HepG2 (cell line): Measurements from ENCODE around the gene NTM. TPM values are rescaled to one million over a fixed set of nuclear protein-coding genes. Genes with fewer than 3 reads are reported as not detected.

ENCODE experiments used
- ATAC-seq: fragments of 200-7000 bp; cut with Tn5 transposase; 3 replicates; pipeline ENCODE4 v1.9.1; 2020; ENCODE audit warnings: mild to moderate bottlenecking, moderate library complexity
- BruUV-seq: library from RNA; stranded (reverse); fragments of 400-500 nt; replicated peaks from 2 replicates; lab custom pipeline; 2021; lab: Mats Ljungman, UMichigan
- CTCF ChIA-PET: fragments of 300-600 bp; formaldehyde crosslinking; extraction: SDS; loops from one replicate; lab custom pipeline; 2021; ENCODE audit warnings: low total read pairs, inconsistent platforms, low intra/inter-chr PET ratio; lab: Yijun Ruan, JAX
- POLR2A ChIA-PET: fragments of 350-600 bp; sonication (Branson Sonifier 250); formaldehyde crosslinking; loops from one replicate; lab custom pipeline; 2020; ENCODE audit warnings: antibody characterized with exemption, inconsistent platforms; lab: Yijun Ruan, JAX
- DNase-seq: peaks from one replicate; pipeline ENCODE4 v3.0.0-alpha.2; 2015; ENCODE audit warnings: low spot score
- FAIRE-seq: peaks from 3 replicates; lab custom pipeline; 2011; peaks lifted over from hg19 to GRCh38; lab: Jason Lieb, UNC
- H2AFZ ChIP-seq: one replicate; pipeline ENCODE4 v1.6.1; 2011; ENCODE audit warnings: low read length, inconsistent platforms
- H3K27ac ChIP-seq: fragments of 300-600 bp; 3 replicates; pipeline ENCODE4 v1.8.0; 2011; ENCODE audit warnings: mixed run types, mild to moderate bottlenecking, mixed read lengths, low read length, inconsistent platforms; ENCODE audit not compliant: insufficient read depth; ENCODE audit errors: extremely low read length
- H3K27me3 ChIP-seq, 2 experiments: fragments of 200-600 bp in 1 of 2; 2 replicates in 1 of 2; 3 replicates in 1 of 2; pipeline versions ENCODE4 v1.6.0 to v1.8.0; 2011; ENCODE audit warnings: low read length in 2 of 2, mild to moderate bottlenecking in 2 of 2, moderate library complexity in 2 of 2, inconsistent platforms in 1 of 2; ENCODE audit not compliant: insufficient read depth in 2 of 2, control insufficient read depth in 1 of 2
- H3K36me3 ChIP-seq, 2 experiments: fragments of 200-600 bp in 1 of 2; replicated peaks in 1 of 2; 2 replicates in 1 of 2; 3 replicates in 1 of 2; pipeline versions ENCODE4 v1.5.1 to v1.8.0; 2011; ENCODE audit warnings: low read length in 2 of 2, inconsistent platforms in 1 of 2; ENCODE audit not compliant: insufficient read depth in 2 of 2, control insufficient read depth in 1 of 2
- H3K4me1 ChIP-seq: 2 replicates; pipeline ENCODE4 v1.5.1; 2012; ENCODE audit warnings: low read length, inconsistent platforms; ENCODE audit not compliant: insufficient read depth
- H3K4me2 ChIP-seq: 2 replicates; pipeline ENCODE4 v1.6.0; 2011; ENCODE audit warnings: low read depth, low read length, inconsistent platforms
- H3K4me3 ChIP-seq, 3 experiments: fragments of 200-600 bp in 1 of 3; sonication (generic), shearing (Covaris generic) in 1 of 3; replicated peaks in 1 of 3; 2 replicates each; pipeline ENCODE4 v1.5.1; 2011 to 2016; ENCODE audit warnings: low read length in 3 of 3, inconsistent platforms in 2 of 3, low read depth in 2 of 3, mild to moderate bottlenecking in 2 of 3, control low read depth in 1 of 3, mixed read lengths in 1 of 3; ENCODE audit not compliant: insufficient read depth in 1 of 3
- H3K79me2 ChIP-seq: one replicate; pipeline ENCODE4 v1.6.1; 2011; ENCODE audit warnings: low read length, inconsistent platforms; ENCODE audit not compliant: insufficient read depth
- H3K9ac ChIP-seq: 2 replicates; pipeline ENCODE4 v1.6.0; 2011; ENCODE audit warnings: mild to moderate bottlenecking, low read depth, low read length, inconsistent platforms; ENCODE audit not compliant: insufficient read depth
- H3K9me3 ChIP-seq: 2 replicates; pipeline ENCODE4 v1.5.1; 2012; ENCODE audit warnings: mild to moderate bottlenecking, low read length
- H4K20me1 ChIP-seq: 2 replicates; pipeline ENCODE4 v1.6.0; 2011; ENCODE audit warnings: inconsistent platforms, mild to moderate bottlenecking, low read length, moderate library complexity; ENCODE audit not compliant: insufficient read depth
- AHDC1 ChIP-seq: sonication (generic); formaldehyde crosslinking; IDR thresholded peaks from 2 replicates; pipeline ENCODE4 v1.5.1; 2020; ENCODE audit warnings: mild to moderate bottlenecking, missing genetic modification reagents, borderline replicate concordance
- CCAR2 ChIP-seq: fragments of 200-400 bp; formaldehyde crosslinking; optimal IDR thresholded peaks from 2 replicates; pipeline ENCODE3; 2018; ENCODE audit warnings: low read depth, mild to moderate bottlenecking, low read length, moderate library complexity
- HMG20A ChIP-seq: IDR thresholded peaks from 2 replicates; pipeline ENCODE4 v1.6.1; 2016; ENCODE audit warnings: borderline replicate concordance
- IRF1 ChIP-seq: sonication (generic); formaldehyde crosslinking; IDR thresholded peaks from 2 replicates; pipeline ENCODE4 v1.4.0; 2020; ENCODE audit warnings: low read depth, mild to moderate bottlenecking, missing genetic modification reagents
- KDM5B ChIP-seq: sonication (generic); formaldehyde crosslinking; IDR thresholded peaks from 2 replicates; pipeline ENCODE4 v1.4.0; 2020; ENCODE audit warnings: missing genetic modification reagents, mild to moderate bottlenecking, borderline replicate concordance
- KLF15 ChIP-seq: sonication (generic); formaldehyde crosslinking; IDR thresholded peaks from 2 replicates; pipeline ENCODE4 v1.8.1; 2023; ENCODE audit warnings: borderline replicate concordance, mild to moderate bottlenecking, inconsistent platforms, missing genetic modification reagents, mixed read lengths
- MTA1 ChIP-seq: sonication (generic); formaldehyde crosslinking; IDR thresholded peaks from 2 replicates; pipeline ENCODE4 v1.4.0; 2020; ENCODE audit warnings: missing genetic modification reagents, mild to moderate bottlenecking, borderline replicate concordance
- RXRB ChIP-seq: IDR thresholded peaks from 2 replicates; pipeline ENCODE4 v1.6.1; 2016; ENCODE audit warnings: borderline replicate concordance, missing genetic modification reagents, missing compliant biosample characterization
- SETDB1 ChIP-seq: sonication (generic); formaldehyde crosslinking; IDR thresholded peaks from 2 replicates; pipeline ENCODE4 v1.5.1; 2020; ENCODE audit warnings: missing genetic modification reagents, mild to moderate bottlenecking, borderline replicate concordance
- TSC22D2 ChIP-seq: sonication (generic); formaldehyde crosslinking; IDR thresholded peaks from 2 replicates; pipeline ENCODE4 v1.5.1; 2020; ENCODE audit warnings: missing genetic modification reagents, mild to moderate bottlenecking, borderline replicate concordance
- ZBTB43 ChIP-seq: sonication (generic); formaldehyde crosslinking; conservative IDR thresholded peaks from 2 replicates; pipeline ENCODE4 v1.4.0; 2020; ENCODE audit warnings: missing genetic modification reagents
- ZNF33B ChIP-seq: sonication (generic); formaldehyde crosslinking; IDR thresholded peaks from 2 replicates; pipeline ENCODE4 v1.5.1; 2020; ENCODE audit warnings: mild to moderate bottlenecking, missing genetic modification reagents
- ZNF460 ChIP-seq: sonication (generic); formaldehyde crosslinking; IDR thresholded peaks from 2 replicates; pipeline ENCODE4 v1.5.1; 2020; ENCODE audit warnings: missing genetic modification reagents, mild to moderate bottlenecking, borderline replicate concordance
- ZNF572 ChIP-seq: sonication (generic); formaldehyde crosslinking; IDR thresholded peaks from 2 replicates; pipeline ENCODE4 v1.5.1; 2020; ENCODE audit warnings: mild to moderate bottlenecking, missing genetic modification reagents
- ZNF607 ChIP-seq: sonication (generic); formaldehyde crosslinking; IDR thresholded peaks from 2 replicates; pipeline ENCODE4 v1.5.1; 2020; ENCODE audit warnings: missing genetic modification reagents, mild to moderate bottlenecking, borderline replicate concordance
- ZNF704 ChIP-seq: sonication (generic); formaldehyde crosslinking; IDR thresholded peaks from 2 replicates; pipeline ENCODE4 v1.8.1; 2023; ENCODE audit warnings: mild to moderate bottlenecking, inconsistent platforms, moderate library complexity, missing genetic modification reagents, borderline replicate concordance
- WGBS: methylation state at CpG from one replicate; pipeline ENCODE4 v1.1.6; 2017; ENCODE audit warnings: low lambda C conversion rate; 5-methylcytosine and 5-hydroxymethylcytosine counted together
- in situ Hi-C: cut with HindIII; loops from 2 replicates; pipeline ENCODE4 v1.10.0; 2017; ENCODE audit warnings: low pct_unique_long_range_greater_than_20kb; ENCODE audit not compliant: extremely low pct_ligation_motif_present
- intact Hi-C: fragments of 100-400 bp; cut with micrococcal nuclease; formaldehyde crosslinking; loops from one replicate; pipeline ENCODE4 v1.10.0; 2022; ENCODE audit not compliant: unreplicated experiment
- polyA plus RNA-seq, 8 experiments: library from polyadenylated mRNA; depleted of rRNA in 3 of 8; stranded (reverse) in 7 of 8; unstranded in 1 of 8; fragments of >200 nt; fragmentation: Illumina TruSeq in 4 of 8; extraction: Trizol in 4 of 8; gene quantifications; 2 replicates each; pipeline versions ENCODE4 v1.2.1 to v1.2.3, GENCODE V29; 2011 to 2016; ENCODE audit warnings: low read depth in 4 of 8, missing spikeins in 1 of 8, mixed read lengths in 1 of 8; ENCODE audit not compliant: insufficient read depth in 1 of 8
- total RNA-seq, 5 experiments: library from RNA; depleted of rRNA; stranded (reverse); fragments of >200 nt; fragmentation: Illumina TruSeq; extraction: Trizol; gene quantifications; 2 replicates each; pipeline ENCODE4 v1.2.3, GENCODE V29; 2016; ENCODE audit warnings: low read depth in 1 of 5

Gene NTM
- total and polyA plus RNA-seq, 2 of the 13 experiments (the other 11 are each of a cell fraction or from before 2014, with no cell fraction given), result not detected

- Histone ChIP-seq H3K4me3 (no peak overlapping the region), H4K20me1 (no peaks in the 10 kb centered on the region), H3K27ac (no peak overlapping the region), H2AFZ (no peak overlapping the region), H3K4me1 (no peaks in the 10 kb centered on the region; the same call in 1 of the 2 replicates), H3K27me3 (0 out of 5 replicates have a peak, but pooled peaks cover 0 to 2% of the 10 kb centered on the region in 2 experiments), H3K9me3 (no peaks in the 10 kb centered on the region), H3K79me2 (no peaks in the 10 kb centered on the region), H3K36me3 (no peaks in the 10 kb centered on the region), H3K9ac (no peak overlapping the region), H3K4me2 (no peak overlapping the region)
- DNase-seq (no peak), FAIRE-seq (no peak), ATAC-seq (no peak)
- ChIA-PET CTCF (no interaction called here), POLR2A (no interaction called here)
- WGBS, result 23% methylated on average over 4 of the region's 4 CpGs
- in situ Hi-C loops (no loop called here), intact Hi-C loops (no loop called here)
- BruUV-seq, result no TSS peak
- TF ChIP-seq SETDB1 (CRISPR knock-in tag) (no peak), ZBTB43 (CRISPR knock-in tag) (no peak), RXRB (CRISPR knock-in tag) (no peak), ZNF33B (CRISPR knock-in tag) (no peak), TSC22D2 (no peak), ZNF460 (CRISPR knock-in tag) (no peak), ZNF704 (no peak), ZNF607 (no peak), KLF15 (CRISPR knock-in tag) (no peak), HMG20A (CRISPR knock-in tag) (no peak), IRF1 (CRISPR knock-in tag) (no peak), CCAR2 (no peak), KDM5B (CRISPR knock-in tag) (no peak), ZNF572 (CRISPR knock-in tag) (no peak), AHDC1 (no peak), MTA1 (no peak)
These were observed 52.1 kb downstream of the NTM start for GRCh38 chr11:131422496-131422895.
